ENCODE measurements around the gene APEX1.

GRCh38 chr14:20469890-20470602 is 15.0 kb downstream of the APEX1 start:
- TF ChIP-seq POLR2A (IDR thresholded peaks at IDR 0.05) (no peak), CTCF (IDR thresholded peaks at IDR 0.05) (no peak), EP300 (IDR thresholded peaks at IDR 0.05) (no peak)

Measured in tibial nerve (tissue), 4 donors.